Kidney (tissue), 14 donors: ENCODE data around the gene GSAP. TPM values are rescaled to one million over a fixed set of nuclear protein-coding genes. Genes with fewer than 3 reads are reported as not detected.
A peak's percentile ranks its signal among the peaks of the same experiment; 100 is the strongest.
"Not testable (repeated sequence)": the region's sequence is repeated elsewhere in the genome, so short reads cannot be mapped to it uniquely, and the experiment has no call there.

Experiments used
- DNase-seq, 5 donors: peaks; one replicate each; pipeline ENCODE4 v3.0.0-alpha.2; 2013 to 2020
- FAIRE-seq: peaks from 2 replicates; lab custom pipeline; 2012; peaks lifted over from hg19 to GRCh38; lab: Jason Lieb, UNC
- H3K27ac ChIP-seq, 2 donors: one replicate each; pipeline ENCODE4 v1.7.0; 2013; ENCODE audit warnings: low read depth in 2 of 2, low read length in 2 of 2, inconsistent platforms in 1 of 2
- H3K27me3 ChIP-seq: one replicate; pipeline ENCODE4 v1.7.1; 2013; ENCODE audit warnings: low read length, inconsistent platforms; ENCODE audit not compliant: control insufficient read depth, insufficient read depth
- H3K36me3 ChIP-seq, 3 donors: one replicate each; pipeline versions ENCODE4 v1.7.0 to v1.7.1; 2013; ENCODE audit warnings: low read length in 3 of 3, control low read depth in 1 of 3, inconsistent platforms in 1 of 3; ENCODE audit not compliant: insufficient read depth in 3 of 3, control insufficient read depth in 2 of 3
- H3K4me1 ChIP-seq, 3 donors: one replicate each; pipeline versions ENCODE4 v1.7.0 to v1.7.1; 2013; ENCODE audit warnings: low read length in 3 of 3, inconsistent platforms in 1 of 3, low read depth in 1 of 3; ENCODE audit not compliant: control insufficient read depth in 2 of 3, insufficient read depth in 2 of 3
- H3K4me3 ChIP-seq, 3 donors: one replicate each; pipeline versions ENCODE4 v1.7.0 to v1.8.1; 2013; ENCODE audit warnings: low read length in 3 of 3, control low read depth in 1 of 3, inconsistent platforms in 1 of 3
- H3K9ac ChIP-seq, 3 donors: one replicate each; pipeline versions ENCODE4 v1.7.0 to v1.7.1; 2013; ENCODE audit warnings: low read length in 3 of 3, control low read depth in 1 of 3, inconsistent platforms in 1 of 3
- H3K9me3 ChIP-seq, 3 donors: one replicate each; pipeline versions ENCODE4 v1.7.0 to v1.7.1; 2013; ENCODE audit warnings: low read length in 3 of 3, control low read depth in 1 of 3, inconsistent platforms in 1 of 3; ENCODE audit not compliant: control insufficient read depth in 2 of 3, insufficient read depth in 1 of 3
- CTCF ChIP-seq: IDR thresholded peaks from 3 replicates; pipeline ENCODE4 v1.5.1; 2012; ENCODE audit warnings: mild to moderate bottlenecking, moderate library complexity, borderline replicate concordance; ENCODE audit not compliant: insufficient read depth; ENCODE audit errors: extremely low read depth
- intact Hi-C: fragments of 100-400 bp; cut with DNase I; formaldehyde crosslinking; loops from one replicate; pipeline ENCODE4 v1.11.1; 2022
- polyA plus RNA-seq: library from polyadenylated mRNA; stranded (reverse); fragments of 350-450 nt; fragmentation: Illumina TruSeq; extraction: RNeasy Lipid Tissue Mini Kit (QIAGEN cat#74804); gene quantifications from one replicate; pipeline ENCODE4 v1.2.3, GENCODE V29; 2014; ENCODE audit warnings: low read depth, low replicate concordance; ENCODE audit not compliant: insufficient read depth
- total RNA-seq: library from RNA; stranded (reverse); fragmentation: NEBNext Ultra II Directional; extraction: Animal tissue kit (Norgen Biotek cat#: 25700); gene quantifications from one replicate; pipeline ENCODE4 v1.2.1, GENCODE V29; 2021
- donor health status: control.
- donor health status: control.
- donor health status: control.
- donor health status: control.
- donor health status: control.
- donor health status: DM: yes; HTN: yes; CAD: no.
- donor health status: Normal renal cell carcinoma (clear cell type).

The GSAP gene
- total and polyA plus RNA-seq, 2 donors from 2014 or later = 11.7 to 29.4 TPM

GRCh38 chr7:77351539-77352004, 64.6 kb downstream of the GSAP start:
- Histone ChIP-seq H3K27me3 (no peaks in the 10 kb centered on the region), H3K4me1 (peaks cover 2 to 16% (median 3%) of the 10 kb centered on the region in 3 donors), H3K9me3 (no peaks in the 10 kb centered on the region), H3K27ac (no peak overlapping the region), H3K4me3 (no peak overlapping the region), H3K9ac (no peak overlapping the region), H3K36me3 (peaks cover 0 to 5% (median 4%) of the 10 kb centered on the region in 3 donors)
- TF ChIP-seq CTCF = no peak
- DNase-seq (no peak), FAIRE-seq (no peak)
- intact Hi-C loops = no loop called here

GRCh38 chr7:77349141-77349540, 67.0 kb downstream of the GSAP start:
- intact Hi-C loops = no loop called here
- H3K36me3 ChIP-seq = peaks cover 0 to 5% (median 0%) of the 10 kb centered on the region in 3 donors
- DNase-seq = peak in 2 of 5 donors; percentile 34 to 55
- peak overlapping the region; percentile 20 to 42 for H3K27ac ChIP-seq
- no peak overlapping the region for H3K4me3 ChIP-seq
- no peak for FAIRE-seq
- peak overlapping the region in 1 of 3 donors; percentile 35 for H3K9ac ChIP-seq
- H3K4me1 ChIP-seq = peaks cover 2 to 16% (median 3%) of the 10 kb centered on the region in 3 donors
- H3K27me3 ChIP-seq = no peaks in the 10 kb centered on the region
- no peak for TF ChIP-seq CTCF
- no peaks in the 10 kb centered on the region for H3K9me3 ChIP-seq

GRCh38 chr7:77348371-77348813, 67.8 kb downstream of the GSAP start:
- Histone ChIP-seq H3K4me1 (peaks cover 0 to 14% (median 3%) of the 10 kb centered on the region in 3 donors), H3K9ac (no peak overlapping the region), H3K36me3 (peaks cover 0 to 5% (median 0%) of the 10 kb centered on the region in 3 donors), H3K27ac (peak overlapping the region; percentile 42 to 75), H3K9me3 (no peaks in the 10 kb centered on the region), H3K4me3 (no peak overlapping the region), H3K27me3 (no peaks in the 10 kb centered on the region)
- intact Hi-C loops = no loop called here
- TF ChIP-seq CTCF = no peak
- FAIRE-seq = no peak
- peak in 2 of 5 donors; percentile 35 to 77 for DNase-seq

- Histone ChIP-seq H3K9me3 (no peaks in the 10 kb centered on the region), H3K4me3 (no peak overlapping the region), H3K27me3 (no peaks in the 10 kb centered on the region), H3K9ac (no peak overlapping the region), H3K36me3 (no peaks in the 10 kb centered on the region), H3K27ac (no peak overlapping the region), H3K4me1 (peaks cover 0 to 13% (median 3%) of the 10 kb centered on the region in 3 donors)
- intact Hi-C loops = no loop called here
- TF ChIP-seq CTCF = no peak
- no peak for FAIRE-seq
- DNase-seq = no peak
Measured at GRCh38 chr7:77346441-77346840, 69.7 kb downstream of the GSAP start.

- H3K4me1 ChIP-seq = peaks cover 0 to 13% (median 3%) of the 10 kb centered on the region in 3 donors
- intact Hi-C loops, H3K27me3 ChIP-seq, DNase-seq, H3K27ac ChIP-seq, H3K36me3 ChIP-seq, FAIRE-seq, H3K9me3 ChIP-seq, H3K9ac ChIP-seq, H3K4me3 ChIP-seq: not testable (repeated sequence)
Measured at GRCh38 chr7:77345426-77345825, 70.7 kb downstream of the GSAP start.
